IMR-90 (cell line): Measurements from ENCODE around the gene GABRB2. TPM values are rescaled to one million over a fixed set of nuclear protein-coding genes. Genes with fewer than 3 reads are reported as not detected.
"Not testable (repeated sequence)": the region's sequence is repeated elsewhere in the genome, so short reads cannot be mapped to it uniquely, and the experiment has no call there.

Source experiments
- ATAC-seq: fragments of 200-7000 bp; cut with Tn5 transposase; 2 replicates; pipeline ENCODE4 v1.9.1; 2020; ENCODE audit warnings: low read depth, mild to moderate bottlenecking, moderate library complexity
- BruUV-seq: library from RNA; stranded (reverse); fragments of 400-500 nt; replicated peaks from 2 replicates; lab custom pipeline; 2021; lab: Mats Ljungman, UMichigan
- CTCF ChIA-PET: fragments of 300-600 bp; formaldehyde crosslinking; extraction: SDS; loops from one replicate; lab custom pipeline; 2021; ENCODE audit warnings: antibody characterized with exemption; lab: Yijun Ruan, JAX
- POLR2A ChIA-PET: fragments of 300-600 bp; sonication (Branson Sonifier 250); formaldehyde crosslinking; loops from one replicate; lab custom pipeline; 2022; ENCODE audit warnings: antibody characterized with exemption; ENCODE audit not compliant: unreplicated experiment; lab: Charles Lee
- DNase-seq: peaks from one replicate; pipeline ENCODE4 v3.0.0; 2013
- H2AFZ ChIP-seq: replicated peaks from 2 replicates; pipeline ENCODE3; 2013; ENCODE audit warnings: low read length, mild to moderate bottlenecking; ENCODE audit not compliant: poor library complexity
- H2AK5ac ChIP-seq: 2 replicates; pipeline ENCODE4 v1.6.1; 2013; ENCODE audit warnings: low read depth, low read length, inconsistent platforms
- H2AK9ac ChIP-seq: replicated peaks from 2 replicates; pipeline ENCODE3; 2013; ENCODE audit warnings: mild to moderate bottlenecking, low read depth, low read length, moderate library complexity; ENCODE audit not compliant: poor library complexity
- H2BK120ac ChIP-seq: 2 replicates; pipeline ENCODE4 v1.6.1; 2013; ENCODE audit warnings: low read depth, low read length, inconsistent platforms
- H2BK15ac ChIP-seq: 3 replicates; pipeline ENCODE4 v1.6.1; 2013; ENCODE audit warnings: low read depth, low read length, inconsistent platforms
- H2BK20ac ChIP-seq: 2 replicates; pipeline ENCODE4 v1.6.1; 2013; ENCODE audit warnings: low read depth, mild to moderate bottlenecking, inconsistent platforms, low read length, moderate library complexity
- H2BK5ac ChIP-seq: 2 replicates; pipeline ENCODE4 v1.6.1; 2013; ENCODE audit warnings: mild to moderate bottlenecking, low read depth, low read length, inconsistent platforms; ENCODE audit not compliant: poor library complexity, severe bottlenecking
- H3K14ac ChIP-seq: replicated peaks from 2 replicates; pipeline ENCODE4 v1.6.1; 2013; ENCODE audit warnings: low read depth, low read length, inconsistent platforms
- H3K18ac ChIP-seq: 2 replicates; pipeline ENCODE4 v1.6.1; 2013; ENCODE audit warnings: low read depth, low read length, control low read depth
- H3K23ac ChIP-seq: 2 replicates; pipeline ENCODE4 v1.6.1; 2013; ENCODE audit warnings: low read depth, low read length, inconsistent platforms
- H3K27ac ChIP-seq: 2 replicates; pipeline ENCODE4 v1.5.1; 2013; ENCODE audit warnings: mild to moderate bottlenecking, control low read depth, low read length; ENCODE audit not compliant: insufficient read depth
- H3K27me3 ChIP-seq: 2 replicates; pipeline ENCODE4 v1.6.1; 2013; ENCODE audit warnings: low read length; ENCODE audit not compliant: control insufficient read depth, insufficient read depth
- H3K36me3 ChIP-seq: 2 replicates; pipeline ENCODE4 v1.6.1; 2013; ENCODE audit warnings: low read length, mixed read lengths; ENCODE audit not compliant: control insufficient read depth, insufficient read depth
- H3K4ac ChIP-seq: 2 replicates; pipeline ENCODE4 v1.6.1; 2013; ENCODE audit warnings: low read depth, low read length, inconsistent platforms
- H3K4me1 ChIP-seq: 2 replicates; pipeline ENCODE4 v1.6.1; 2013; ENCODE audit warnings: low read length, mixed read lengths; ENCODE audit not compliant: control insufficient read depth, insufficient read depth
- H3K4me2 ChIP-seq: 2 replicates; pipeline ENCODE4 v1.6.1; 2013; ENCODE audit warnings: low read depth, mild to moderate bottlenecking, control low read depth, low read length, moderate library complexity
- H3K4me3 ChIP-seq: 2 replicates; pipeline ENCODE4 v1.5.1; 2013; ENCODE audit warnings: low read depth, mild to moderate bottlenecking, control low read depth, low read length, moderate library complexity; ENCODE audit not compliant: insufficient read depth
- H3K56ac ChIP-seq: 2 replicates; pipeline ENCODE4 v1.6.1; 2013; ENCODE audit warnings: low read length, inconsistent platforms; ENCODE audit not compliant: insufficient read depth; ENCODE audit errors: extremely low read depth
- H3K79me1 ChIP-seq, 2 experiments: 2 replicates each; pipeline ENCODE4 v1.6.1; 2013; ENCODE audit warnings: low read length in 2 of 2, inconsistent platforms in 1 of 2, low read depth in 1 of 2
- H3K9ac ChIP-seq: 2 replicates; pipeline ENCODE4 v1.6.1; 2013; ENCODE audit warnings: low read depth, low read length, control low read depth
- H3K9me1 ChIP-seq: 2 replicates; pipeline ENCODE4 v1.6.1; 2013; ENCODE audit warnings: low read length, inconsistent platforms; ENCODE audit not compliant: insufficient read depth
- H3K9me3 ChIP-seq: 2 replicates; pipeline ENCODE4 v1.6.1; 2013; ENCODE audit warnings: low read length; ENCODE audit not compliant: control insufficient read depth, insufficient read depth
- H4K20me1 ChIP-seq: 2 replicates; pipeline ENCODE4 v1.6.1; 2013; ENCODE audit warnings: low read length, inconsistent platforms; ENCODE audit not compliant: insufficient read depth
- H4K5ac ChIP-seq: 2 replicates; pipeline ENCODE4 v1.6.1; 2013; ENCODE audit warnings: mild to moderate bottlenecking, low read depth, low read length, control low read depth
- H4K8ac ChIP-seq, 2 experiments: 2 replicates each; pipeline ENCODE4 v1.6.1; 2013; ENCODE audit warnings: low read depth in 2 of 2, low read length in 2 of 2, control low read depth in 1 of 2, inconsistent platforms in 1 of 2
- H4K91ac ChIP-seq: 2 replicates; pipeline ENCODE4 v1.6.1; 2013; ENCODE audit warnings: low read depth, low read length, inconsistent platforms; ENCODE audit not compliant: insufficient read depth
- WGBS, 2 experiments: methylation state at CpG; one replicate each; pipeline versions ENCODE4 v1.1.5 to v1.1.7; 2013; ENCODE audit warnings: missing lambda C conversion rate in 2 of 2; ENCODE audit not compliant: insufficient read length in 1 of 2; ENCODE audit errors: extremely low coverage in 2 of 2; 5-methylcytosine and 5-hydroxymethylcytosine counted together
- dilution Hi-C: fragments of 300-500 bp; cut with HindIII; formaldehyde crosslinking; loops from one replicate; pipeline ENCODE4 v1.14.3; 2018; ENCODE audit warnings: low sequenced_read_pairs; ENCODE audit not compliant: unreplicated experiment
- in situ Hi-C: fragments of 300-500 bp; cut with MboI; formaldehyde crosslinking; loops from 3 replicates; pipeline ENCODE4 v1.14.3; 2019; ENCODE audit warnings: low sequenced_read_pairs, inconsistent platforms, mixed read lengths
- intact Hi-C: fragments of 100-400 bp; cut with micrococcal nuclease; formaldehyde crosslinking; loops from 2 replicates; pipeline ENCODE4 v1.10.0; 2022
- polyA plus RNA-seq, 3 experiments: library from polyadenylated mRNA; depleted of rRNA; stranded (reverse); fragments of >200 nt; gene quantifications; 2 replicates each; pipeline ENCODE4 v1.2.3, GENCODE V29; 2012; ENCODE audit warnings: low replicate concordance in 1 of 3
- total RNA-seq: library from RNA; depleted of rRNA; stranded (reverse); fragments of >200 nt; gene quantifications from 2 replicates; pipeline ENCODE4 v1.2.3, GENCODE V29; 2012

GABRB2 gene
- total and polyA plus RNA-seq, 2 of the 4 experiments (the other 2 are of a cell fraction) = not detected

DNA sequence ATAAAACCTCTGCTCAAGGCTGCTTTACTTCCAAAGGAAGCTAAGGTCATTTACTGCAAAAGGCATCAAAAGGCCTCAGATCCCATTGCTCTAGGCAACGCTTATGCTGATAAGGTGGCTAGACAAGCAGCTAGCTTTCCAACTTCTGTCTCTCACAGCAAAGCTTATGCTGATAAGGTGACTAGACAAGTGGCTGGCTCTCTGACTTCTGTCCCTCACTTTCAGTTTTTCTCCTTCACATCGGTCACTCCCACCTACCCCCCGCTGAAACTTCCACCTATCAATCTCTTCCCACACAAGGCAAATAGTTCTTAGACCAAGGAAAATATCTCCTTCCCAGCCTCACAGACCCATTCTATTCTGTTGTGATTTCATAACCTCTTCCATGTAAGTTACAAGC, 293.6 kb downstream of the GABRB2 start:
- H3K56ac ChIP-seq, POLR2A ChIA-PET, ATAC-seq, H3K27ac ChIP-seq, H3K9me3 ChIP-seq, H3K14ac ChIP-seq, H4K8ac ChIP-seq, BruUV-seq, H2BK5ac ChIP-seq, H2BK15ac ChIP-seq, H3K9ac ChIP-seq, H3K4me2 ChIP-seq, CTCF ChIA-PET, H4K5ac ChIP-seq, H4K91ac ChIP-seq, H2AK9ac ChIP-seq, H2AFZ ChIP-seq, H3K27me3 ChIP-seq, in situ Hi-C loops, intact Hi-C loops, H4K20me1 ChIP-seq, H3K9me1 ChIP-seq, H3K4me1 ChIP-seq, H3K23ac ChIP-seq, H3K79me1 ChIP-seq, H3K4ac ChIP-seq, H2BK20ac ChIP-seq, H2AK5ac ChIP-seq, H2BK120ac ChIP-seq, H3K36me3 ChIP-seq, dilution Hi-C loops, DNase-seq, H3K4me3 ChIP-seq, H3K18ac ChIP-seq: not testable (repeated sequence)
- WGBS, 2 experiments = 29% methylated on average over 2 of the region's 3 CpGs; no CpG with 5 or more reads in 1 of the 2 experiments
